Gastrocnemius medialis (tissue), 4 donors: Measurements from ENCODE around the gene DDI2. TPM values are rescaled to one million over a fixed set of nuclear protein-coding genes. Genes with fewer than 3 reads are reported as not detected.
A peak's percentile ranks its signal among the peaks of the same experiment; 100 is the strongest.

Experiments
- ATAC-seq, 2 donors: fragments of 150-250 bp; one replicate each; pipeline ENCODE4 v1.9.1; 2016
- DNase-seq, 2 donors: peaks; one replicate each; pipeline ENCODE4 v3.0.0-alpha.2; 2019
- H3K27ac ChIP-seq, 4 donors: fragments of 200-600 bp; sonication (generic); 1 replicate in 1 of 4; 2 replicates in 3 of 4; pipeline ENCODE4 v1.5.1; 2016 to 2018; ENCODE audit warnings: mild to moderate bottlenecking in 2 of 4, moderate library complexity in 1 of 4
- H3K27me3 ChIP-seq, 3 donors: fragments of 200-600 bp; sonication (generic) in 2 of 3; 1 replicate in 1 of 3; 2 replicates in 2 of 3; pipeline versions ENCODE4 v1.5.1 to v1.6.0; 2016 to 2019; ENCODE audit warnings: mild to moderate bottlenecking in 1 of 3, moderate library complexity in 1 of 3
- H3K36me3 ChIP-seq, 2 donors: fragments of 200-600 bp; sonication (generic) in 1 of 2; one replicate each; pipeline ENCODE4 v1.5.1; 2017 to 2018
- H3K4me1 ChIP-seq, 2 donors: fragments of 200-600 bp; sonication (generic) in 1 of 2; one replicate each; pipeline ENCODE4 v1.5.1; 2016 to 2017; ENCODE audit warnings: mild to moderate bottlenecking in 2 of 2
- H3K4me3 ChIP-seq, 4 donors: fragments of 200-600 bp; sonication (generic) in 3 of 4; 1 replicate in 1 of 4; 2 replicates in 3 of 4; pipeline ENCODE4 v1.5.1; 2016 to 2019; ENCODE audit warnings: mild to moderate bottlenecking in 2 of 4
- H3K9me3 ChIP-seq, 3 donors: fragments of 200-600 bp; sonication (generic) in 2 of 3; 1 replicate in 1 of 3; 2 replicates in 2 of 3; pipeline ENCODE4 v1.5.1; 2016 to 2019
- CTCF ChIP-seq, 5 experiments: fragments of 450-650 bp in 3 of 5; fragments of 200-600 bp in 2 of 5; sonication (generic) in 2 of 5; IDR thresholded peaks in 4 of 5; conservative IDR thresholded peaks in 1 of 5; 1 replicate in 4 of 5; 2 replicates in 1 of 5; pipeline ENCODE4 v1.5.1; 2016 to 2019; ENCODE audit warnings: antibody characterized with exemption in 5 of 5, mild to moderate bottlenecking in 3 of 5, moderate library complexity in 3 of 5
- POLR2A ChIP-seq, 2 donors: fragments of 450-650 bp; IDR thresholded peaks; one replicate each; pipeline ENCODE4 v1.6.1; 2017; ENCODE audit warnings: antibody characterized with exemption in 2 of 2, mild to moderate bottlenecking in 2 of 2, moderate library complexity in 2 of 2
- in situ Hi-C, 4 donors: fragments of 200-750 bp; cut with MboI; loops; one replicate each; pipeline versions ENCODE4 v1.15.0 to v1.8.0; 2017; ENCODE audit warnings: low sequenced_read_pairs in 4 of 4
- intact Hi-C: fragments of 100-400 bp; cut with DNase I; formaldehyde crosslinking; loops from one replicate; pipeline ENCODE4 v1.15.1; 2023; ENCODE audit warnings: low total_unique reads
- total RNA-seq, 4 donors: library from RNA; depleted of rRNA; stranded (reverse); fragments of >200 nt; gene quantifications; one replicate each; pipeline versions ENCODE4 v1.1.0 to v1.2.3, GENCODE V29; 2016

The DDI2 gene
- total RNA-seq, 4 donors from 2014 or later = 19.0 to 86.7 (median 34.2) TPM

GRCh38 chr1:15669074-15669473, 51.8 kb downstream of the DDI2 start:
- no peak overlapping the region for H3K4me3 ChIP-seq
- no peak for DNase-seq
- H3K4me1 ChIP-seq = peaks cover 9 to 13% of the 10 kb centered on the region in 2 donors
- ATAC-seq = no peak
- H3K27ac ChIP-seq = peak overlapping the region in 3 of 4 donors; percentile 6 to 41 (median 12)
- H3K9me3 ChIP-seq = no peaks in the 10 kb centered on the region
- in situ Hi-C loops = no loop called here
- H3K27me3 ChIP-seq = no peaks in the 10 kb centered on the region
- no peaks in the 10 kb centered on the region for H3K36me3 ChIP-seq
- intact Hi-C loops = no loop called here
- TF ChIP-seq CTCF (IDR thresholded peaks at IDR 0.05 in 4 of 5, conservative IDR thresholded peaks at IDR 0.05 in 1 of 5) (no peak), POLR2A (IDR thresholded peaks at IDR 0.05) (no peak)

- intact Hi-C loops = no loop called here
- no peaks in the 10 kb centered on the region for H3K9me3 ChIP-seq
- TF ChIP-seq CTCF (IDR thresholded peaks at IDR 0.05 in 4 of 5, conservative IDR thresholded peaks at IDR 0.05 in 1 of 5) = no peak
- TF ChIP-seq POLR2A (IDR thresholded peaks at IDR 0.05) = no peak
- in situ Hi-C loops = no loop called here
- peaks cover 9 to 13% of the 10 kb centered on the region in 2 donors for H3K4me1 ChIP-seq
- peak overlapping the region in 3 of 4 donors; percentile 72 to 77 (median 77) for H3K27ac ChIP-seq
- DNase-seq (no peak), ATAC-seq (no peak)
- H3K27me3 ChIP-seq = no peaks in the 10 kb centered on the region
- no peak overlapping the region for H3K4me3 ChIP-seq
- no peaks in the 10 kb centered on the region for H3K36me3 ChIP-seq
These were observed 52.6 kb downstream of the DDI2 start for GRCh38 chr1:15669864-15670263.

GRCh38 chr1:15671430-15671829, 54.2 kb downstream of the DDI2 start:
- H3K4me3 ChIP-seq = no peak overlapping the region
- no peaks in the 10 kb centered on the region for H3K9me3 ChIP-seq
- TF ChIP-seq POLR2A (IDR thresholded peaks at IDR 0.05) (no peak), CTCF (IDR thresholded peaks at IDR 0.05 in 4 of 5, conservative IDR thresholded peaks at IDR 0.05 in 1 of 5) (no peak)
- H3K27me3 ChIP-seq = no peaks in the 10 kb centered on the region
- in situ Hi-C loops = no loop called here
- ATAC-seq (no peak), DNase-seq (no peak)
- peak overlapping the region; percentile 58 to 77 (median 74) for H3K27ac ChIP-seq
- H3K36me3 ChIP-seq = no peaks in the 10 kb centered on the region
- peaks cover 9 to 12% of the 10 kb centered on the region in 2 donors for H3K4me1 ChIP-seq
- intact Hi-C loops = no loop called here

GRCh38 chr1:15674386-15675159, 57.3 kb downstream of the DDI2 start:
- H3K36me3 ChIP-seq = no peaks in the 10 kb centered on the region
- no peak for DNase-seq
- in situ Hi-C loops (no loop called here), intact Hi-C loops (no loop called here)
- H3K4me3 ChIP-seq = no peak overlapping the region
- H3K4me1 ChIP-seq = peaks cover 4 to 9% of the 10 kb centered on the region in 2 donors
- peak overlapping the region in 1 of 4 donors; percentile 14 for H3K27ac ChIP-seq
- no peak for ATAC-seq
- H3K9me3 ChIP-seq = no peaks in the 10 kb centered on the region
- H3K27me3 ChIP-seq = no peaks in the 10 kb centered on the region
- TF ChIP-seq CTCF (IDR thresholded peaks at IDR 0.05 in 4 of 5, conservative IDR thresholded peaks at IDR 0.05 in 1 of 5) = no peak
- no peak for TF ChIP-seq POLR2A (IDR thresholded peaks at IDR 0.05)
